ENCODE measurements around the gene CADM2.

The CADM2 gene

DNA sequence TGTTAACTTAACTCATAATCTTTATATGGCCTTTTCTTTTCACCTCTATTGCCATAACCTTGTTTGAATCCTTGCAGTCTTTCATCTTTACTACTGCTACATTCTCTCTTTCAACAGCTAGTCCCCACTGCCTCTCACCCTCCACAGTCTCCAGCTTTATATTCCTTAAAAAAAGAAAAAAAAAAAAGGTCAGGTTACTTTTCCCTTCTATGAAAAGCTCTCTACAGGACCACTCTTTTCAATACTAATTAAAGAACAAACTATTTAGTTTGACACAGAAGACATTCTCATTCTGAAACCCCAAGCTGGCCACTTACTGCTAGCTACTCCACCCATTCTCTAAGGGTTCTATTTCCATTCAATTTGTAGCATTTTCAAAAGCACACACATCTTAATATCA lies 25.6 kb downstream of the CADM2 start:
- no peak for DNase-seq (ENCODE audit: low spot score)

DNA sequence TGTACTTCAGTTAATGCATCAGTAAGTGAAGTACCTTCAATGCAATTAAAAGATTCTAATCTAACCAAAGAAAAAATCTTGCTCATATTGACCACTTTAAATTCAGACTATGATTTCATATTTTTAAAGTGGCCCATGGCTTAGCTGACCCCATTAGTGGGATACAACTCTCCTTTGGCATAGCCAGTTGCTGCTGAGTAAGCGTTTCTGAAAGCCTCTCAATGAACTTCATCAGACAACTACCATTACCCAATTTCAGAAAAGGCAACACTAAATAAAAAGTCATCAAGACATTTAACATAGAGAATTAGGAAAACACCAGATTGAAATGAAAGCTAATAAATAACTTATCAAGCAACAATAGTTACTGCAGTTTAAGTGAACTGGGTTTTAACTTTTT lies 27.0 kb downstream of the CADM2 start:
- DNase-seq (ENCODE audit: low spot score) = no peak

DNA sequence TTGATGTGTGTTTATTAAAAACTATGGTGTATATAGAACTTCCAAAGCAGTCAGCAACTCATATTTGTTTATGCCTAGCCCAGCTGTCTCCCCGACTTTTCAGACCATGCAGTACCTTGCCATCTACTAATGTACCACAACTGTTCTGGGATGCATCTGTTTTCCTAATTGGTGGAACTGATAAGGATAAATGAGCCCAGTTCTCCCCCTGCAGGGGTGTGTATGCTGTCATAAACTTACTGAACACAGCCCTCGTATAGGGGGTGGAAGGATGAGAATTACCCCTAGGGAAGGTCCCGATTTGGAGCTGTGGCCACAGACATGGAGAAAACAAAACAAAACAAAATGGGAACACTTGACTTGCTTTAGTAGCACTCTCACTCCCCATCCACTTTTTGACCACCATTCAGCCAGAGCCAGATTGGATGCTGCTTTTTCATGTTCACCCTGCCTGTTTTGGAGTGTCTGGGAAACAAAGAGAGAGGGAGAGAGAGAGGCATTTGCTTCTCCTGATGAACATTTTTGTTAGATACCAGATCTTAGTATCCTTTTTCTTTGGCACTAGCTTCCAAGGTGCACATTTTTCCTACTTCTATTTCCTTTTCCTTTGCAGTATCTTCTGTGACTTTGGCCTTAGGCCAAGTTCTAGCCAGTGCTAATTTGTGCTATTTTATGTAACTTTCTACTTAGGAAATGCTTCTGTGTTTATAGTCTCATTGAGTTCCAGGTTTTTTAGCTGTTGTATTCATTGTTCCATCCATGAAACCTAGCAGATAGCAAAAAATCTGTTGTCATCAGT lies 29.1 kb downstream of the CADM2 start:
- DNase-seq (ENCODE audit: low spot score) = no peak

DNA sequence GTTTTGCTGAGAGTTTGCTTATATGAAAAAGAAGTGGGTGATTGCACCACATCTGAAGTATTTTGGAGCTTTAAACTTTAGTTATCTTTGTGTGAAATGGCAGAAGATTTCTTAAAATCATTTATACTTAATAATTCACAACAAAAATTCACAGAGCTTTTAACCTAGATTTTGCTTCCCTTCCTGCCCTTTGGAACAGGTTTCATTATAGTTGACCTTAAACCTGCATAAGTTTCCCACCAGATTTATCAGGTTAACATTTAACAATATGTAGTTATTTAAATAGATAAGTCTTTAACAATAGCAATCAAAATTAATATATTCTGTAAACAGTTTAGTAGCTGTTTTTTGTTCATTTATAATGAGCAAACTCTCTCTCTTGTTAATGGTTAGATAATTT lies 30.3 kb downstream of the CADM2 start:
- DNase-seq (ENCODE audit: low spot score) = no peak

DNA sequence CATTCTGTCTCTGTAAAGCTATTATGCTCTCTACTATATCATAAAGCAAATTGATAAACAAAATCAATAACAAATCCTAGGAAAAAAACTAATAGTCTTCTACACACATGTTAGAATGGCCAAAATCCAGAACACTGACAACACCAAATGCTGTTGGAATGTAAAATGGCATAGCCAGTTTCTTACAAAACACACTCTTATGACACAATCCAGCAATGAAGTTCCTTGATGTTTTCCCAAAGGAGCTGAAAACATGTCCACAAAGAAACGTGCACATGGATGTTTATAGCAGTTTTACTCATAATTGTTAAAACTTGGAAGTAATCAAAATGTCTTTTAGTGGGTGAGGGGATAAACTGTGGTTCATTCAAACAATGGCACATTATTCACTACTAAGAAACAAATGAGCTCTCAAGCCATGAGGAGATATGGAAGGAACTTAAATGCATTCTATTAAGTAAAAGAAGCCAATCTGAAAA lies 32.7 kb downstream of the CADM2 start:
- DNase-seq (ENCODE audit: low spot score) = no peak

DNA sequence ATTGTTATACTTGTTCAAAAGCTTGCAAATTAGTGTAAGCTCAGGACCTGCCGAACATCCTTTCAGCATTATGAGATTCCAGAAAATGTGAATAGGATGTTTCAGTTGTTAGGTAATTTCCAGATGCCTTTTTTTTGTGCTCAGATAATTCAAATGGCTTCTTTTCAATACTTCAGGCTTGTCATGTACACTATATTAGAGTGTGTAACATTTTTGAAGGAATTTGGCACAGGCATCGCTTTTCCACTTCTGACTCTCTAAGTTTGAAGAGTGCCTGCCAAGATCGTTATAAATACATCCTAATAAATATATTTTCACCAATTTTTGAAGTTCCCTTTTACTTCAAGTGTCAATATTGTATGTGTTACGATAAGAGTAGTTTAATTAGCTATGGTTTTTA lies 35.2 kb downstream of the CADM2 start:
- no peak for DNase-seq (ENCODE audit: low spot score)

DNA sequence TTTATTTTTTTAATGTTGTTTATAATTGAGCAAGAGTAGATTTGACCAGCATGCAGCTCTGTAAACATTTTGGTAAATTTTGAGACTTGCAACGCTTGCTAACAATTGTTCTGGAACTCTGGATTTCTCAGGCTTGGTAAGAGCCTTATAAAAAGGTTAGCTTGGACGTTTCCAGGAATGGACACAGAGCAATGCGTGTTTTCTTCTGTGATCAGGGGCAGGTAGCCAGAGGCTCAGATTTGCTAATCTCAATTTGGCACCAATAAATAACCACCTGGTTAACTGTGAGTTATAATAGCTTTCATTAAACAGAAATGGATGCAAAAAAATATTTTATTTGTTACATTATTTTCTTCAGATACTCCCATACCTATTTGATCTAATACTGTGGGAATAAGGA lies 39.8 kb downstream of the CADM2 start:
- DNase-seq (ENCODE audit: low spot score) = no peak

DNA sequence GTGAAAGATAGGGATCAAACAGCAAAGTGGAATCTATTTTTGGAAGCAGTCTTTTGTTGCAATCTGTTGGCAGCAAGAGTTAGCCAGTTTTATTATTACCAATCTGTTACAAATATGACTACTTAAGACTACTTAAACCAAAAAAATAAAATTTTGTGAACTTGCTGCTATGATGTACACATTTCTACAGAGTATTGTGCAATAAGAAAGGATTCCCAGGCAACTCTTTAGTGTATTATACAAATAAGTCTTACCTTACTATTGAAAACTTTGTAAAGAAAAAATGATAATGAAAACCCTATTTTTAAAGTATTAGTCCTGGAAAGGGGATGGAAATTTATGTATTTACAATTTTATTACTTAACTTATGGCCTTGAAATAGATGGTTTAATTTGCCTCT lies 44.7 kb downstream of the CADM2 start:
- no peak for DNase-seq (ENCODE audit: low spot score)

DNA sequence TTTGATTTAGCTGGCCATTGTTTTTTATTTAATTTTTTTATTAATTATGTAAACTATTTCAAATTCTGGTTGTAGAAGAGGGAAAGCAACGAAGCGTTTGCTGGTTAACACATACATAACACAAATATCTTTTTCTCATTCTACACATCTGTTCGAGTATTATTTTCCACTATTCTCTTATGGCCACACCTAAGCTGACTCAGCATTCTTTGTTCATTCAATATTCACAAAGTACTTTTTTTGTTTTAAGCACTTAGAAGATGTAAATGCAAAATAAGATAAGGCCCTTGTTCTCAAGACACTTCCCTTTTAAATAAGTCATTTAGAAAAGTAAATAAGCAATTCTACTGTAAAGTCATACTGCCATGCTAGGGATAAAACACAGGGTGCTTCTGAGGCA lies 45.4 kb downstream of the CADM2 start:
- DNase-seq (ENCODE audit: low spot score) = no peak

DNA sequence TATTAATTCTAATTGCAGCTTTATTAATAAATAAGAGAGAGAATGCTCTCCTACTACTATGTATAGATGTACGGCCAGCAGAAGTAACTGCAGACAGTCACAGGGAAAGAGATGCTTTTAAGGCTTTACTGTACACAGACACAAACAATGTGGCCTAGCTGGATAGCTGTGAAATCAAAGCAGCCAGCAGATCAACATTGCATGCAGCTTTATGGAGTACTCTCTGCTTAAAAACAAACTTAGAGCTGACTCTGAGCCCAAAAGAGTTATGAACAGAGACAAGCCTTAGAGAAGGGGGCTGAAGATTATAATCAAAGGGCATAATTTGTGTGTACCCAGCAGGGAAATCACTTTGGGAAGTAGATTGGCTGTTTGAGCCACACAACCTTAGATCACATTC lies 47.2 kb downstream of the CADM2 start:
- no peak for DNase-seq (ENCODE audit: low spot score)

DNA sequence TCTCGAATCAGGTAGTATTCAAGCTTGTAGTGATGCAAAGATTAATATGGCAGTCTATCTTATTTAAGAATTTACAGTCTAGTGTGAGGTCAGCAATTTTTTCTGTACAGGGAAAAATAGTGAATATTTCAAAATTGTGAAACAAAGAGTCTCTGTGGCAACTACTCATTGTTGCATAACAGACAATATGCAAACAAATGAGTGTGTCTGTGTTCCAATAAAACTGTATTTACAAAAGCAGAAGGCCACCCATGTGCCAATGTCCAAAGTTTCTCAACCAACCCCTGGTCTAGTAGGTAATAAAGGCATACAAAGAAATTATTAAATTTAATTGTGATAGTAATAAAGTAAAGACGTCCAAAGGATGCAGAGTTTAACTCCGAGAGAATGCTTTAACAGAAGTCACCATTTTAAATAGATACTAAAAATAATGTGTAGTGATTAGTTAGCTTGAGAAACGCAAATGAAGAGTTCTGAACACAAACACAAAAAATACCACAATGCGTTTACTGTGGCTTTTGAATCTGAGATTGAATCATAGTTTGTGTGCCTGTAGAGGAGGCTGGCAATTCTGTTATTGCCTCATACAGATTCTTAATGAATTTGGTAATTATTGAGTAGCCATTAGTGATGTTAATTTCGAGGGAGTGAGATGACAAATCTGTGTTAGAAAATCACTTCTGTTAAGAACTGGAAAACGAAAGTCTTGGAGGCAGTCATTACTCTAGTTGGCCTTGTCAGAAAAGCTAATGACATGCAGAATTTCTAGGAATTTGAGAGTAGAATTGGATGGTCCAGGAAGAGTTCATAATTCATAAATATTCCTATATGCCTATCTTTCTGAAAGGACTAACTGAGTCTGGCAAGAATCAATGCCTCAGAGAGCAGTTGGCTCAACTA lies 48.7 kb downstream of the CADM2 start:
- DNase-seq (ENCODE audit: low spot score) = no peak

DNA sequence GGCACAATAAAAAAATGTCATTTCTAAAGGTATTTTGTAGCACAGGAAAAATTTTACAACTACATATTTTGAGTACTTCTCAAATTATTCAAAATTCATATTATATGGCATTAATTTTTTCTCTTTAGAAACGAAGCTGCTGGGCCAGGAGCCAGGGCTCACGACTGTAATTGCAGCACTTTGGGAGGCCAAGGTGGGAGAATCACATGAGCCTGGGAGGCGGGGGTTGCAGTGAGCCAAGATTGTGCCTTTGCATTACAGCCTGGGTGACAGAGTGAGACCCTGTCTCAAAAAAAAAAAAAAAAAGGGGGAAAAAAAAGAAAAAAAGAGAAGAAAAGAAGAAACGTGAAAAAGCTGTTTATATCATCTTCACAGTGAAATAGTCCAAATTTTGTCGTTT lies 62.0 kb downstream of the CADM2 start:
- DNase-seq (ENCODE audit: low spot score) = no peak

DNA sequence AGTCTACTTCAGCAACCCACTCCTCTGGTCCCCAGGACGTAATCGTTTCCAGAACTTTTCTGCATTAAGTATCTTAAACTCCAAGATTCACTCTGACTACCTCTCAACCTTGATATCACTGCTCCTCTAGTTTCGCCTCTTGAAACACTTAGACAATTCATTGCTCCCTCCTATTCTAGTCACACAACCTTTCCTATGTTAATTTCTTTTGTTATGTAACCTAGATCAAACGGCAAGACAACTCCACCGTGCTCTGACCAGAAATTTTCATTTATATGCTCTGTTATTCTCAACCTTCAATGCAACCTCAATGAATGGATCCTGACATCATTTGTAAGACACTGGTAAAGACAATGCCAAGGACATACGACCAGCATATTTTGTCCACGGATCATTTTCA lies 71.3 kb downstream of the CADM2 start:
- DNase-seq (ENCODE audit: low spot score) = no peak

DNA sequence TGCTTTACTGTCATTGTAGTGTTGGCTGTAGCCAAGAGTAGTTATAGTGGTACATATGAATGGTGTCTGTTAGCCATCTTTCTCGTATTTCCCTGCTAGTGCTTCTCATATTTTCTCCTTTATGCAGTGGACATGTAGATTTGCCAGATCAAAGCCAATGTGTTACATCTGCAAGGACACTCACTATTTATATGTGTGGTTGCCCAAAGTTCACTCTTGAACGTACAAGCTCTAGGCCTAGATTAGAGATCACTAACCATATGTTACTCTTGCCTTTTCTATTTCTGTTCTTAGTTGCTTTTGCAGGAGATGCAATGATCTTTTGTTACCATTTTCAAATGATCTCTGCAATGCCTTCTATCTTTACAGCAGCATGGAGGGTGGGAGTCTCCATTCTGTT lies 78.4 kb downstream of the CADM2 start:
- DNase-seq (ENCODE audit: low spot score) = no peak

DNA sequence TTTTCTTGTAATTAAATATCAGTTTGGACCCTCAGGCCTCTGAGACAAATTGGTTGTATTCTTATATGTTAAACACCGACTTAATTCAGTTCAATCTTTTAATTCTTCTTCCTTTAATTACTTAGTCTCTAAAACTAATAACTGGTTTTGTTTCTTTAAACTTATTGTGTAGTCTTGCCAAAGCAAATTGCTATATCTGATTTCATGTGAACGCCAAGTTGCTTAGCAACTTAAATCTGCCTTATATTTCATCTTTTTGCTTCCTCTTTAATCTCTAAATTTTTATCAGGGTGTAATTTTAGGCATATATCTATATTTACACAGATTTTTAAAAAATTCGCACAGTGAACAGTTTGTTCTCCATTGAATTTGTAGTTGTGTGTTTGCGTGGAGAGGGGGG lies 82.2 kb downstream of the CADM2 start:
- no peak for DNase-seq (ENCODE audit: low spot score)

DNA sequence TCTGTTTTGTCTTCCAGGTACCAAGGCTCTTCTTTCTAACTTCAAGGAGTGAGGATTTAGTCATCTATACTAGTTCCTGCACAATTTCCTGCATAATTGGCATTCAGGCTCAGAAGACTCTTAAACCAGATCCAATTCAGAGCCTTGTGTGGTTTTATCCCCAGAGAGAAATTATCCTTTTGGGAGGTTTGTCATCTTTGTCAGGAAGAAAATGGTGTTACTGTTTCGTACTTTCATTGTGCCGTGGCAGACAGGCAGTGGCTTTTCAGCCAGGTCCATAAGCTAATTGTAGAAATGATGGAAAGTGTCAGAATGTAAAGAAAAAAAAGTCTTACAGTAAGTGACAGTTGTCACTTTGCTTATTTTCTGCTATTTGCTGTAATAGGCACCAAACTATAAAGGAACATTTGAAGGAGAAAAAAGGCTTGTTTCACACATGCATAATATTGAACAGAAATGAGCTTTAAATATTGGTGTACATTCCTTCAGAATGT lies 82.8 kb downstream of the CADM2 start:
- DNase-seq (ENCODE audit: low spot score) = no peak

DNA sequence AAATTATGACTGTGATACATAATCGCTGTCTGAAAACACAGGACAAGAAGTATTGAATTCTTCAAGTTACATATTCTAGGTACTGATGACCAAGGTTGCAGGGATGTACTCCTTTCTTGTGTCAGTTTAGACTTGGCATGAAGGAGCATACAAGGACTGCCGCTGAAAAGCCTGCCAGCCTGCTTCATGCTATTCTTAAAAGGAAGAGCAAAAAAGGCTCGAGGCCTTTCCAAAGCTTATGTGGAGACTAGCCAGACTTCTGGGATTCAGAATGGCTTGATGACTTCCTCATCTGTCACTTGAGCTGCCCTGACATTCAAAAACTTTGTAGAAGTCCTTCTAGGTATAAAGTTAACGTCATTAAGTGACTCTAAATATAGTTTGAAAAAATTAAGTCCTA lies 92.0 kb downstream of the CADM2 start:
- DNase-seq (ENCODE audit: low spot score) = no peak

DNA sequence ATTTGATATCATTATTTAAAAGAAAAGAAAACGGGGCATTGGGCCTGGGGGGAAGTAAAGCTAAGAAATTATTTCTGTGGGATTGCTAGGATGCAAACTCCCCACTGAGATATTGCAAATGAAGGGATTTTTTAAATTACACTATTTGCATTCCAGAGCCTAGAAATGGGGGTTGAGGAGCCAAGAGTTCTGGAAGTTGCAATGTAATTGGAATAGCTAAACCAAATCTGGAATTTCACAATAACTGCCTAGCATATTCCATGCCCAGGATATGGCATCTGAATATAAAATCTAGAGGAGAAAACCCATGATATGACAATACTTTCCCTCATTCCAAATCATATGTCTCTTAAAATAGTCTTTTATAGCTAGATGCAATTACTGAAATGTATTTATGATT lies 93.0 kb downstream of the CADM2 start:
- DNase-seq (ENCODE audit: low spot score) = no peak

DNA sequence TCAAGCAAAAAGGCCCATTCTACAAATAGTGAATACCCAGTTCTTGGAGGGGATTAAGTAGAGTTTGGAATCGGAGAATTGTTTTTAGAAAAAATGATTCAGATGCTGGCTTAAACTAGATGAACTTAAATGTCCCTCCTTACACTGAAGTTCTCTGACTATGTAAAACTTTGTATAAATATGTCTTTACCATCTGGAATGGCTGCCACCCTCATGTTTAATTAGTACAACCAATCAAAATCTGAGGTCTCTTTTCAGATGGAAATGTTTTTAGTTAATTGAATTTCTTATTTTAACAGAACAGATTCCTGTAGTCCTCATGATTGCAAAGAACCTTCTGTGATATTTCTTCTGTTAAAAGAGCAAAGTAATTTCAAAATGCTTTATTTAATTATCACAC lies 94.8 kb downstream of the CADM2 start:
- no peak for DNase-seq (ENCODE audit: low spot score)

DNA sequence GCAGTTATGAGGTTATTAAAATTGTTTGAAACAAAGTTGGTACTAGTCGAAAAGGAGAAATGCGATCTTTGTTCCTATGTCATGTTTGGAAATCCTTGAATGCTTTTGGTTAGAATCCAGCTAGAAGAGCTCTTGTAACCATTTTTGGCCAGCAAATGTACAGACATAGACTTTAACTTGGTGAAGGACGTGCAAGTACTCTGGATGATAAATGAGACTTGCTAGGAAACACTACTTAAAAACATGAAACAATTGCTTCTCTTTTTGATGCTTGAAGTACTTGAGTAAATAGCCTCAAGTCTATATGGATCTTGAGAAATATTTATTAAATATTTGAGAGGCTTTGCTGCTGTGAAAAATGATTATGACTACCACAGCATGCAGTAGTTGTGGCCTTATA lies 95.8 kb downstream of the CADM2 start:
- DNase-seq (ENCODE audit: low spot score) = no peak

DNA sequence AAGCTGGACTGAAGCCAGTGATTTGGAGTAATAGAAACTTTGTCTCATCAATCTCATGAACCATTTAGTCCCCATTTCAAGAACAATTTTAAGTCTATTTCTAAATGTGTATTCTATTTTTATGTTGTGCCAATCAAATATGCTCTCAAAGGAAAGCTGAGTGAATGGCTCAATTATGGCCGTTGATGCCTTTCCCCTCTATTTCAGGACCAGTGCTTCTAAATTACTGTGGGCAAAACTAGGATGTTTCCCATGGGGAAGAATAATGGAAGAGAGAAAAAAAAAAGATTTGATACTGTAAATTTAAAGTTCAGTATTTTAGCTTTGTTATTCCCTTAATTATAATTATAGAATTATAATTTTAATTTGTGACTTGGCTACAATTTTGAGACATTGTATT lies 110.1 kb downstream of the CADM2 start:
- DNase-seq (ENCODE audit: low spot score) = no peak

DNA sequence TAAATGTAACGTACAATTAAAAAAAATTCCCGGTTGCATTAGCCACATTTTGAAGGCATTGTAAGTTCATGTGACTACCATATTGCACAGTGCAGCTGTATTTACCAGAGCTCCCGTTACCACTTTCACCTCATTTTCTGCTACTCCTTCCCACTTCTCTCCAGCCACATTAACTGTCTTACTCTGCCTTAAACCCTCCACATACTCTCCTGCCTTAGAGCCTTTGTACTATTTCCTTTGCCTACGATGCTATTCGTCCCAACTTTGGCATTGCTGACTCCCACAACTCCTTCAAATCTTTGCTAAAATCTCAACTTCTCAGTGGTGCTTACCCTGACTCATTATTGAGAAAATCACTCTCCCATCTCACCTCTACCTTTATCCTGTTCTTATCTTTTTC lies 115.2 kb downstream of the CADM2 start:
- no peak for DNase-seq (ENCODE audit: low spot score)

DNA sequence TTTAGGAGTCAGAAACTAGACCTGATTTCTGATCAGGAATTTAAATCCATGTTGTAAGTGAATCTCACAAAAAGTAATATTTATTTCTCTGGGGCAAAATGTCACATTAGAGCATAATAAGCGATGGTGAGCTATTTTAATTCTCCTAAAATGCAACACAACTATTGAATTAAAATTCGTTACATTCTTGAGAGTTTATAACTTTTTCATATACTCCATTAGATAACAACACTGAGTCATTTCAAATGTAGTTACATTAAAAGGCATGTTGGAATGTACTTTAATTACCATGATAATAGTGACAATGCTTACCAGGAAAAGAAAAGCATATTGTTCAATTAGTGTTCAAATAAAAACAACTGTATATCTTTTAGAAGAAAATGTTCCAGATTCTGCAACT lies 116.9 kb downstream of the CADM2 start:
- DNase-seq (ENCODE audit: low spot score) = no peak

Measured in AG08396 (cell line).